ENCODE results near the gene ZNF444. TPM values are rescaled to one million over a fixed set of nuclear protein-coding genes. Genes with fewer than 3 reads are reported as not detected.
A peak's percentile ranks its signal among the peaks of the same experiment; 100 is the strongest.

ZNF444 gene
- total RNA-seq, 1 experiment from 2014 or later: 92.2 TPM

GRCh38 chr19:56101746-56102535 lies 39.1 kb upstream of the ZNF444 start:
- intact Hi-C loops (cut with micrococcal nuclease; ENCODE audit: unreplicated experiment): no loop called here
- Histone ChIP-seq H3K4me3 (ENCODE audit: low read depth, low read length) (no peak overlapping the region), H3K27me3 (replicated peaks; ENCODE audit: control insufficient read depth, insufficient read depth, low read length) (no peaks in the 10 kb centered on the region), H3K4me1 (no peaks in the 10 kb centered on the region), H3K9me3 (no peaks in the 10 kb centered on the region), H3K36me3 (ENCODE audit: control insufficient read depth, insufficient read depth, low read length) (peaks cover 6% of the 10 kb centered on the region)
- DNase-seq: no peak
- Mint-ChIP-seq H3K27ac (ENCODE audit: unreplicated experiment) (no peak overlapping the region), H3K27me3 (ENCODE audit: insufficient read depth, unreplicated experiment) (no peaks in the 10 kb centered on the region), H3K4me1 (ENCODE audit: low read depth, unreplicated experiment) (peaks cover 6% of the 10 kb centered on the region), H3K36me3 (ENCODE audit: insufficient read depth, unreplicated experiment) (peaks cover 69% of the 10 kb centered on the region), H3K9me3 (ENCODE audit: unreplicated experiment) (no peaks in the 10 kb centered on the region), H3K4me3 (ENCODE audit: unreplicated experiment) (no peak overlapping the region)
- ChIA-PET CTCF (no interaction called here), POLR2A (no interaction called here)
- BruUV-seq (replicated peaks): TSS peak; percentile 17
- TF ChIP-seq, protein P1, sequence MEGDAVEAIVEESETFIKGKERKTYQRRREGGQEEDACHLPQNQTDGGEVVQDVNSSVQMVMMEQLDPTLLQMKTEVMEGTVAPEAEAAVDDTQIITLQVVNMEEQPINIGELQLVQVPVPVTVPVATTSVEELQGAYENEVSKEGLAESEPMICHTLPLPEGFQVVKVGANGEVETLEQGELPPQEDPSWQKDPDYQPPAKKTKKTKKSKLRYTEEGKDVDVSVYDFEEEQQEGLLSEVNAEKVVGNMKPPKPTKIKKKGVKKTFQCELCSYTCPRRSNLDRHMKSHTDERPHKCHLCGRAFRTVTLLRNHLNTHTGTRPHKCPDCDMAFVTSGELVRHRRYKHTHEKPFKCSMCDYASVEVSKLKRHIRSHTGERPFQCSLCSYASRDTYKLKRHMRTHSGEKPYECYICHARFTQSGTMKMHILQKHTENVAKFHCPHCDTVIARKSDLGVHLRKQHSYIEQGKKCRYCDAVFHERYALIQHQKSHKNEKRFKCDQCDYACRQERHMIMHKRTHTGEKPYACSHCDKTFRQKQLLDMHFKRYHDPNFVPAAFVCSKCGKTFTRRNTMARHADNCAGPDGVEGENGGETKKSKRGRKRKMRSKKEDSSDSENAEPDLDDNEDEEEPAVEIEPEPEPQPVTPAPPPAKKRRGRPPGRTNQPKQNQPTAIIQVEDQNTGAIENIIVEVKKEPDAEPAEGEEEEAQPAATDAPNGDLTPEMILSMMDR (IDR thresholded peaks at IDR 0.05; ENCODE audit: insufficient read depth in 1 of 2, low read depth in 1 of 2, low read length in 1 of 2, severe bottlenecking in 1 of 2, unreplicated experiment in 1 of 2): no peak

DNA sequence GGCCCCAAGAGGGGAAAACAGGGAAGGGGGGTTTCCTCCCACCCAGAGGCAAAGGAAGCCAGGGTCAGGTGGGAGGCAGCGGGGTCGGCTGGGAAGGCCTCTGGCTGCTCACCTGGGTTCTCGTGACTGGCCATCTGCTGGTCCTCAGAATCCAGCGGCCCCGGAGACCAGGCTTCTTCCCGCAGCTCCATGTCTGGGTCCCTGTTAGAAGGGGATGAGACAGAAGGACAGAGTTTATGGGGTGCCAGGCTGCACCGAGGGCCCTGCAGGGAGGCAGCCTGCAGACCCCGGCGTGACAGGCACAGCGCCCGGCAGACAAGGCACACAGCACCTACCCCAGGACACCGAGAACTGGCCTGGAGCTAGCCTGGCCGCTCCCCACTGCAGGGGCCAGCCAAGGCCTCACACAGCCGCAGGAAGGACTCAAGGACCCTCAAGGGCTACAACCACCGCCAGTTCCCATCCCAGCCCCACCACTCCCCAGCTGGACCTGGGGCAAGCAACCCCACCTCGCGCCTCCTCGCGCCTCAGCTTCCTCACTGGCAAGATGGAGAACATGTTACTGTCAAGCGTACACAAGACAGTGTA lies 38.0 kb upstream of the ZNF444 start:
- H3K27ac Mint-ChIP-seq (ENCODE audit: unreplicated experiment): no peak overlapping the region
- DNase-seq: no peak
- TF ChIP-seq, protein P1 (IDR thresholded peaks at IDR 0.05; ENCODE audit: insufficient read depth in 1 of 2, low read depth in 1 of 2, low read length in 1 of 2, severe bottlenecking in 1 of 2, unreplicated experiment in 1 of 2): no peak
- no peaks in the 10 kb centered on the region for H3K9me3 Mint-ChIP-seq (ENCODE audit: unreplicated experiment)
- H3K27me3 ChIP-seq (replicated peaks; ENCODE audit: control insufficient read depth, insufficient read depth, low read length): no peaks in the 10 kb centered on the region
- H3K4me3 ChIP-seq (ENCODE audit: low read depth, low read length): no peak overlapping the region
- no TSS peak for BruUV-seq (replicated peaks)
- no peaks in the 10 kb centered on the region for H3K4me1 ChIP-seq
- intact Hi-C loops (cut with micrococcal nuclease; ENCODE audit: unreplicated experiment): no loop called here
- no peaks in the 10 kb centered on the region for H3K27me3 Mint-ChIP-seq (ENCODE audit: insufficient read depth, unreplicated experiment)
- H3K36me3 ChIP-seq (ENCODE audit: control insufficient read depth, insufficient read depth, low read length): peaks cover 6% of the 10 kb centered on the region
- ChIA-PET POLR2A (no interaction called here), CTCF (no interaction called here)
- H3K4me1 Mint-ChIP-seq (ENCODE audit: low read depth, unreplicated experiment): peaks cover 6% of the 10 kb centered on the region
- H3K36me3 Mint-ChIP-seq (ENCODE audit: insufficient read depth, unreplicated experiment): peaks cover 68% of the 10 kb centered on the region
- H3K9me3 ChIP-seq: no peaks in the 10 kb centered on the region
- no peak overlapping the region for H3K4me3 Mint-ChIP-seq (ENCODE audit: unreplicated experiment)

GRCh38 chr19:56104423-56104822 lies 36.7 kb upstream of the ZNF444 start:
- peaks cover 6% of the 10 kb centered on the region for H3K4me1 Mint-ChIP-seq (ENCODE audit: low read depth, unreplicated experiment)
- BruUV-seq (replicated peaks): no TSS peak
- intact Hi-C loops (cut with micrococcal nuclease; ENCODE audit: unreplicated experiment): no loop called here
- Histone ChIP-seq H3K4me1 (no peaks in the 10 kb centered on the region), H3K27me3 (replicated peaks; ENCODE audit: control insufficient read depth, insufficient read depth, low read length) (no peaks in the 10 kb centered on the region), H3K4me3 (ENCODE audit: low read depth, low read length) (no peak overlapping the region), H3K9me3 (no peaks in the 10 kb centered on the region), H3K36me3 (ENCODE audit: control insufficient read depth, insufficient read depth, low read length) (peaks cover 4% of the 10 kb centered on the region)
- no peaks in the 10 kb centered on the region for H3K27me3 Mint-ChIP-seq (ENCODE audit: insufficient read depth, unreplicated experiment)
- ChIA-PET POLR2A (no interaction called here), CTCF (interaction anchor here (1.0 to 1.4 kb wide), 2 partner anchors 67 to 229 kb away, joined by 3 to 4 read pairs; no protein-coding TSS in a partner anchor)
- H3K36me3 Mint-ChIP-seq (ENCODE audit: insufficient read depth, unreplicated experiment): peaks cover 77% of the 10 kb centered on the region
- H3K9me3 Mint-ChIP-seq (ENCODE audit: unreplicated experiment): no peaks in the 10 kb centered on the region
- H3K4me3 Mint-ChIP-seq (ENCODE audit: unreplicated experiment): no peak overlapping the region
- H3K27ac Mint-ChIP-seq (ENCODE audit: unreplicated experiment): no peak overlapping the region
- TF ChIP-seq, protein P1 (IDR thresholded peaks at IDR 0.05; ENCODE audit: insufficient read depth in 1 of 2, low read depth in 1 of 2, low read length in 1 of 2, severe bottlenecking in 1 of 2, unreplicated experiment in 1 of 2): no peak
- DNase-seq: no peak

Measured in Caco-2 (cell line).